Epidermal melanocyte (primary cell): ENCODE data around the gene ACLY.
"Not testable (repeated sequence)": the region's sequence is repeated elsewhere in the genome, so short reads cannot be mapped to it uniquely, and the experiment has no call there.

Experiments used
- DNase-seq: peaks from one replicate; pipeline ENCODE4 v3.0.0; 2011; ENCODE audit warnings: low spot score; ENCODE audit not compliant: insufficient read length

ACLY gene

DNA sequence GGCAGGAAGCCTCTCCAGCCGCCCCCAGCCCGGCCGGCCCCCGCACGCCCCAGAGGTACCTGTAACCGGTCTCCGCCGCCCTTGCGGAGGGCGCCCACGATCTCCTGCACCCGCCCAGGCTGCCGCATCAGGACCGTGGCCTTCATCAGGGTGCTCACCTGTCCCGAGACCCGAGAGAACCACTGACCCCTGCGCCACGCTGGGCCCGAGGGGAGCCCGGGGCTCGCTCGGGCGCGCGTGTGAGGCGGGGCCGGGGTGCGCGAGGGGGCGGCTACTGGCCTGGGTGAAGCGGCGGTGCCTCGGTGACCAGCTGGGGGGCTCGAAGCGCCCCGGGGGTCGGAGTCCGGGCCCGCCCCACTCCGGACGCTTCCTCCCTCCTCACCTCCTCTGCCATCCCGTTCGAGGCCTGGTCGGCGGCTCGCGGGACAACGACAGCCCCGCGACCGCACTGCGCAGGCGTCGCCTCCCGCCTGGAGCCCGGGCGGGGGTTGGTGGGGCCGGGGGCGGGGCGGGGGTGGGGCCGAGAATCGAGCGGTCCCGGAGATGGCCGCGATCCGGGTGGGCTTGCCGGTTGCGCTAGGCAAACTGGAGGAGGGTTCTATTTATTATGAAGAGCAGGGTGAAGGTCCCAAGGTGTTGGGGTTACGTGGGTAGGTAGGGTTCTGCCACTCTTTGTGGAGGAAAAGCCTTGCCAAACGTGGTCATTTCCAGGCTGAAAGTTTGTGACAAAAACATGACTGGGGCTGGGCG, 82.8 kb downstream of the ACLY start, which contains the start of gene NT5C3B:
Gene NT5C3B, minus strand, starts transcription at position 433 of the 750 bp plus-strand sequence. Its CDS starts 39 bp downstream, at position 394.
- DNase-seq, result peak; percentile 81

- peak; percentile 40 for DNase-seq
Measured at GRCh38 chr17:41835214-41835799, 83.4 kb downstream of the ACLY start.

DNA sequence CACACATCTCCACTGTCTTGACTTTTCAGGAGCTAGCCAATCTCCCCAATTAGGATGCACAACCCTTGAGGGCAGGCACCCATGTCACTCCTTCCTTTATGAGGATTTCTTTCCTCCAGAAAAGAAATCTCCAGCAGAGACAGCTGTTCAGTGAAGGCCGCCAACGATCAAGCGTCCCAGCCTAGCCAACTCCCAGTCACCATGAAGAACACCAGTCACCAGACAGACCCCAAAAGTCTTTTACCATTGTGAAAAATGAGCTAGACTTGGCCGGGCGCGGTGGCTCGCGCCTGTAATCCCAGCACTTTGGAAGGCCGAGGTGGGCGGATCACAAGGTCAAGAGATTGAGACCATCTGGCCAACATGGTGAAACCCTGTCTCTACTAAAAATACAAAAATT, 88.8 kb downstream of the ACLY start:
- DNase-seq, result not testable (repeated sequence)

GRCh38 chr17:41825175-41825845, 93.4 kb downstream of the ACLY start:
- DNase-seq, result no peak

DNA sequence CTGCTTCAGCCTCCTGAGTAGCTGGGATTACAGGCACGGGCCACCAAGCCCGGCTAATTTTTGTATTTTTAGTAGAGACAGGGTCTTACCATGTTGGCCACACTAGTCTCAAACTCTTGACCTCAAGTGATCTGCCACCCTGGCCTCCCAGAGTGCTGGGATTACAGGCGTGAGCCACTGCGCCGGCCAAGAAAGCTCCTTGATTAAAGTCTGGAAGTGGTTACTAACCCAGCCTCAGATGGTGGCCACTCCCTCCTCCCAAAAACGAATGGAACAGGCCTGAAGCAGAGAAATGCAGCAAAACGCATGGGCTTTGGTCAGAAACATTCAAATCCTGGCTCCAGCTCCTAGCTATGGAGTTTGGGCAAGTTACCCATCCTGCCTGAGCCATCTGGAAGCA, 94.7 kb downstream of the ACLY start:
- DNase-seq, result no peak

DNA sequence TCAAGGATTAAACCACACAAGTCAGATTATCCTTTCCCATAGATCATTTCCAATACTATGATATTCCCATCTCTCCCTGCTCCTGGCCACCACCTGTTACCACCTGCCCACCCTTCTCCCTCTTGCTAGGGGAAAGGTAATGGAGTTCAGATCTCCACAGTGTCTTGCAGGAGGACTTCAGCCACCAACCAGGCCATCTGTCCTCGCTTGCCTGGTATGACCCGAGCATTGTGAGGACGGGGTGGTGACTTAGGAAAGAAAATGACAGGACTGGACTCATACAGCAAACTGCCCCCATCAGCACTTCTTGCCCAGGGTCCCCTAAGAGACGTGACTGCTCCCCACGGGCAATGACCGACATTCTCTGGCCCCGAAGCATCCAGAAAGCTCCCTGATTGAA, 95.2 kb downstream of the ACLY start:
- no peak for DNase-seq

DNA sequence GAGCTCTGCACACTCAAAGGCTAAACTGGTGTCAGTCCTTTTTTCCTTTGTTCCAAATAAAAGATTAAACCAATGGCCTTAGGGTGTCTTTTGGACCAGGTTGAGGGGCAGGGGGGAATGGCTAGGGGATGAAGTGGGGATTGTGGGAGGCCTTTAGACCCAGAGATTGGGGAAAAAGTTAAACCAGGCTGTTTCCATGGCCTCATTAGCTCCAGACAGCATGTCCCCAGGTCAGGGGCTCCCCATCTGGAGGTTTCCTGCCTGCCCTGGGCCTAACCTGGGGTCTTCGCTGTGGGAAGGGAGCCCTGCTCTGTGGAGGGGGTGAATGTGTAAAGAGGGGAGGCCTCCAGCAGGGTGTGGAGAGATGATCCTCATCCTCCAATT, 95.6 kb downstream of the ACLY start:
- DNase-seq, result no peak

DNA sequence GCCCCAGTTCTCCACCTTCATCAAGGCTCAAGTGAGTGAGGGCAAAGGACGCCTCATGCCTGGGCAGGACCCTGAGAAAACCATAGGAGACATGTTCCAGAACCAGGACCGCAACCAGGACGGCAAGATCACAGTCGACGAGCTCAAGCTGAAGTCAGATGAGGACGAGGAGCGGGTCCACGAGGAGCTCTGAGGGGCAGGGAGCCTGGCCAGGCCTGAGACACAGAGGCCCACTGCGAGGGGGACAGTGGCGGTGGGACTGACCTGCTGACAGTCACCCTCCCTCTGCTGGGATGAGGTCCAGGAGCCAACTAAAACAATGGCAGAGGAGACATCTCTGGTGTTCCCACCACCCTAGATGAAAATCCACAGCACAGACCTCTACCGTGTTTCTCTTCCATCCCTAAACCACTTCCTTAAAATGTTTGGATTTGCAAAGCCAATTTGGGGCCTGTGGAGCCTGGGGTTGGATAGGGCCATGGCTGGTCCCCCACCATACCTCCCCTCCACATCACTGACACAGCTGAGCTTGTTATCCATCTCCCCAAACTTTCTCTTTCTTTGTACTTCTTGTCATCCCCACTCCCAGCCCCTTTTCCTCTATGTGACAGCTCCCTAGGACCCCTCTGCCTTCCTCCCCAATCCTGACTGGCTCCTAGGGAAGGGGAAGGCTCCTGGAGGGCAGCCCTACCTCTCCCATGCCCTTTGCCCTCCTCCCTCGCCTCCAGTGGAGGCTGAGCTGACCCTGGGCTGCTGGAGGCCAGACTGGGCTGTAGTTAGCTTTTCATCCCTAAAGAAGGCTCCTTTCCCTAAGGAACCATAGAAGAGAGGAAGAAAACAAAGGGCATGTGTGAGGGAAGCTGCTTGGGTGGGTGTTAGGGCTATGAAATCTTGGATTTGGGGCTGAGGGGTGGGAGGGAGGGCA, 96.3 kb downstream of the ACLY start:
- no peak for DNase-seq

- DNase-seq, result no peak
Measured at GRCh38 chr17:41821776-41822175, 97.0 kb downstream of the ACLY start.

- no peak for DNase-seq
Measured at GRCh38 chr17:41818024-41818423, 100.7 kb downstream of the ACLY start.
